Activated T-helper 1 cell treated with anti-CD3 and anti-CD28 coated beads, Interleukin-12 subunit alpha, Interleukin-12 subunit beta, Interleukin-2, Interleukin-4 antibody, amounts not matched to agents 30 ng/mL and 10 ng/mL and 1 ng/mL, durations not matched to agents 14 hours and 24 hours and 36 hours (primary cell): ENCODE data around the gene TATDN2. TPM values are rescaled to one million over a fixed set of nuclear protein-coding genes. Genes with fewer than 3 reads are reported as not detected.

Experiments used
- DNase-seq: peaks from one replicate; pipeline ENCODE4 v3.0.0; 2021; ENCODE audit warnings: low spot score
- H3K27ac Mint-ChIP-seq: one replicate; pipeline ENCODE4 v1.8.0; 2021; ENCODE audit warnings: mild to moderate bottlenecking, mixed read lengths
- H3K27me3 Mint-ChIP-seq: one replicate; pipeline ENCODE4 v1.8.0; 2022; ENCODE audit warnings: mild to moderate bottlenecking, moderate library complexity, mixed read lengths; ENCODE audit not compliant: insufficient read depth
- H3K36me3 Mint-ChIP-seq: one replicate; pipeline ENCODE4 v1.8.0; 2021; ENCODE audit warnings: low read depth, mixed read lengths
- H3K4me1 Mint-ChIP-seq: one replicate; pipeline ENCODE4 v1.8.0; 2021; ENCODE audit warnings: low read depth, mixed read lengths
- H3K4me3 Mint-ChIP-seq: one replicate; pipeline ENCODE4 v1.8.0; 2021; ENCODE audit warnings: mild to moderate bottlenecking, moderate library complexity, mixed read lengths
- H3K9me3 Mint-ChIP-seq: one replicate; pipeline ENCODE4 v1.8.0; 2021; ENCODE audit warnings: mixed read lengths
- intact Hi-C: fragments of 100-400 bp; cut with micrococcal nuclease; formaldehyde crosslinking; loops from one replicate; pipeline ENCODE4 v1.15.1; 2024
- total RNA-seq: library from RNA; stranded (reverse); gene quantifications from 2 replicates; pipeline ENCODE4 v1.2.3, GENCODE V29; 2022

Gene TATDN2
- total RNA-seq, 1 donor from 2014 or later, result 80.4 TPM

- H3K27me3 Mint-ChIP-seq, result no peaks in the 10 kb centered on the region
- peaks cover 51% of the 10 kb centered on the region for H3K36me3 Mint-ChIP-seq
- peaks cover 56% of the 10 kb centered on the region for H3K4me1 Mint-ChIP-seq
- no peaks in the 10 kb centered on the region for H3K9me3 Mint-ChIP-seq
- H3K27ac Mint-ChIP-seq, result peak overlapping the region; percentile 48
- no peak for DNase-seq
- intact Hi-C loops, result no loop called here
- no peak overlapping the region for H3K4me3 Mint-ChIP-seq
Observed at GRCh38 chr3:10280177-10280529, 31.9 kb downstream of the TATDN2 start.

GRCh38 chr3:10280571-10280970, 32.3 kb downstream of the TATDN2 start:
- H3K9me3 Mint-ChIP-seq, result no peaks in the 10 kb centered on the region

DNA sequence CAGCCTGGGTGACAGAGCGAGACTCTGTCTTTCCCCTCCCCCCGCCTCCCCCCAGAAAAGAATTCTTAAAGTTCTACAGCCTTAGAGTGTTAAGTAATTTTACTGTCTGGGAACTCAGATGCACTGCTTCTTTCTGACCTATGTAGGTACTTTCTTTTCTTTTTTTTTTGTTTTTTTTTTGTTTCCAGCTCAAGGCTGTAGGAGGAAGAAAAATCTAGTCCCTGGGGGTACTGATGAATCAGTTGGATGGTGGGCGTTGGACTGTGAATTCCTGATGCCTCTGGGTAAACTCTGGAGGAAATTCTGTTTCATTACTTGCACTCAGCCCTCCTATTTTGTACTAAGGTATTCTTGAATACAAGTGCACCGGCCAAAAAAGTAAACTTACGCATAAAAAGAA, 33.7 kb downstream of the TATDN2 start:
- Mint-ChIP-seq H3K4me1 (peaks cover 71% of the 10 kb centered on the region), H3K36me3 (peaks cover 61% of the 10 kb centered on the region)
- intact Hi-C loops, result no loop called here

More at GRCh38 chr3:10280571-10280970, 32.3 kb downstream of the TATDN2 start:
- intact Hi-C loops, result no loop called here
- H3K27ac Mint-ChIP-seq, result peak overlapping the region; percentile 55
- no peak for DNase-seq
- no peaks in the 10 kb centered on the region for H3K27me3 Mint-ChIP-seq
- H3K36me3 Mint-ChIP-seq, result peaks cover 54% of the 10 kb centered on the region
- H3K4me1 Mint-ChIP-seq, result peaks cover 60% of the 10 kb centered on the region
- H3K4me3 Mint-ChIP-seq, result no peak overlapping the region

DNA sequence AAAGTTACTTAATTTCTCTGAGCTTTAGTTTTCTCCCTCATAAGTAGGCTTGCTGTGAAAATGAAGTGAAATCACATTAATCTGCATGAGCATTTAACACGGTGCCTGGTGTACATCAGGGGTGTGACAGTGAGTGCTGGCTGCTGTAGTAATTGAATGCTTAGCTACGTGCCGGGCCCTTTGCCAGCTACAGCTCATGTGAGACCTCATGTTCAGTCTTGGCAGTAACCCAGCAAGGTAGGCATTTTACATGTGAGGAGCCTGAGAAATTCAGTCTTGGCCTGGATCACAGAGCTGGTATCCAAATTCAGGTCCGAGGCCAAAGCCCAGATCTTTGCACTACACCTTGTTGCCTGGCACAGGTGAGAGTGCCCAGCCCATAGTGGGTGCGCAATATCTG, 35.4 kb downstream of the TATDN2 start:
- Mint-ChIP-seq H3K4me1 (peaks cover 71% of the 10 kb centered on the region), H3K27ac (peak overlapping the region; percentile 82), H3K27me3 (no peaks in the 10 kb centered on the region), H3K4me3 (peak overlapping the region; percentile 50), H3K36me3 (peaks cover 64% of the 10 kb centered on the region), H3K9me3 (no peaks in the 10 kb centered on the region)
- intact Hi-C loops, result loop anchor here (2.0 kb wide), 1 partner anchor 33 kb away; no protein-coding TSS in a partner anchor
- DNase-seq, result no peak

More for the DNA sequence above, 33.7 kb downstream of the TATDN2 start:
- peak overlapping the region; percentile 10 for H3K27ac Mint-ChIP-seq
- DNase-seq, result no peak
- H3K27me3 Mint-ChIP-seq, result no peaks in the 10 kb centered on the region
- no peaks in the 10 kb centered on the region for H3K9me3 Mint-ChIP-seq
- H3K4me3 Mint-ChIP-seq, result peak overlapping the region; percentile 3

DNA sequence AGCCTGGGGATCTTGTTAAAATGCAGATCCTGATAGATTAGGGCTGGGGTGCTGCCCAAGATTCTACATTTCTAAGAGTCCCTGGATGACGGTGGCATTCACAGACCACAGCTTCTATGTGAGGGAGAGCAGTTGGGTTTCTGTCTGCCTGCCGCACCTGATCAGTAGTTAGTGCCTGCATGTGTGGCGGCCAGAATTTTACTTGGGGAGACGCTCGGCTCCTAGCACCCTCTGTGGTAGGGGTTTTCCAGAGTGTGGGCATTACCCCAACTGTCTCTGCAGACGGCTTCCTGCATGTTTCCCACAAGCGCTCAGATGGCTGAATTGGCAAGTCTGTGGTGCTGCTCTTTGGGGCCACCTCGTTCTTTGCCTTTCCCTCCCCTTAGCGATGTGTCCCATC, 36.2 kb downstream of the TATDN2 start:
- H3K4me1 Mint-ChIP-seq, result peaks cover 62% of the 10 kb centered on the region

GRCh38 chr3:10285272-10286132, 37.2 kb downstream of the TATDN2 start:
- Mint-ChIP-seq H3K4me3 (peak overlapping the region; percentile 48), H3K36me3 (peaks cover 54% of the 10 kb centered on the region), H3K27me3 (no peaks in the 10 kb centered on the region), H3K4me1 (peaks cover 54% of the 10 kb centered on the region), H3K27ac (peak overlapping the region; percentile 70), H3K9me3 (no peaks in the 10 kb centered on the region)
- DNase-seq, result no peak
- intact Hi-C loops, result loop anchor here (2.0 kb wide), 1 partner anchor 35 kb away; no protein-coding TSS in a partner anchor

More for the DNA sequence above, 36.2 kb downstream of the TATDN2 start:
- Mint-ChIP-seq H3K9me3 (no peaks in the 10 kb centered on the region), H3K4me3 (peak overlapping the region; percentile 50), H3K27me3 (no peaks in the 10 kb centered on the region), H3K36me3 (peaks cover 62% of the 10 kb centered on the region), H3K27ac (peak overlapping the region; percentile 82)
- intact Hi-C loops, result loop anchor here (2.0 kb wide), 1 partner anchor 34 kb away; no protein-coding TSS in a partner anchor
- DNase-seq, result peak; percentile 32

GRCh38 chr3:10286133-10286524, 37.9 kb downstream of the TATDN2 start:
- H3K36me3 Mint-ChIP-seq, result peaks cover 50% of the 10 kb centered on the region
- intact Hi-C loops, result no loop called here
- H3K27ac Mint-ChIP-seq, result peak overlapping the region; percentile 70
- no peak for DNase-seq
- H3K4me3 Mint-ChIP-seq, result peak overlapping the region; percentile 48
- H3K9me3 Mint-ChIP-seq, result no peaks in the 10 kb centered on the region
- peaks cover 51% of the 10 kb centered on the region for H3K4me1 Mint-ChIP-seq
- no peaks in the 10 kb centered on the region for H3K27me3 Mint-ChIP-seq

GRCh38 chr3:10286596-10287295, 38.5 kb downstream of the TATDN2 start:
- H3K4me1 Mint-ChIP-seq, result peaks cover 57% of the 10 kb centered on the region
- peak overlapping the region; percentile 70 for H3K27ac Mint-ChIP-seq
- no peak for DNase-seq
- no peaks in the 10 kb centered on the region for H3K9me3 Mint-ChIP-seq
- no peaks in the 10 kb centered on the region for H3K27me3 Mint-ChIP-seq
- peaks cover 55% of the 10 kb centered on the region for H3K36me3 Mint-ChIP-seq
- intact Hi-C loops, result no loop called here
- H3K4me3 Mint-ChIP-seq, result no peak overlapping the region

- Mint-ChIP-seq H3K9me3 (no peaks in the 10 kb centered on the region), H3K36me3 (peaks cover 54% of the 10 kb centered on the region), H3K4me3 (no peak overlapping the region), H3K27me3 (no peaks in the 10 kb centered on the region), H3K27ac (no peak overlapping the region), H3K4me1 (peaks cover 59% of the 10 kb centered on the region)
- intact Hi-C loops, result no loop called here
- no peak for DNase-seq
Observed at GRCh38 chr3:10287936-10288574, 39.8 kb downstream of the TATDN2 start.

DNA sequence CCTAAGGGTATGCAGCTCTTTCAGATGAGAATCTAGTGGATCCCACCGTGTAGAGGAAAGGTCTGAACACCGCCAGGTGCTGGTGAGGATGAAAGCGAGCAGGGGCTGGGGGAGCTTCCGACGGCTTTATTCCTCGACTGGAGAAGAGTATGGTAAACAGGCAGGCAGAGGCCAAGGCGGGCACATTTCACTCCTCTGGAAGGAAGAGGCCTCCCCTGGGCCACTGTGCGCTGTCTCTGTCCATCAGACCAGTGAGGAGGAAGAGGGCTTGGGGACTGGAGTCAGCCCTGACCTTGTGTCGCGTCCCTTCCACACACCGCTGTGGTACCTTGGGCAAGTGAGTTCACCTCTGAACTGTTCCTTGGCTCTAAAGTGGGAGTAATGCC, 40.3 kb downstream of the TATDN2 start:
- Mint-ChIP-seq H3K9me3 (no peaks in the 10 kb centered on the region), H3K4me1 (peaks cover 54% of the 10 kb centered on the region), H3K36me3 (peaks cover 51% of the 10 kb centered on the region), H3K4me3 (no peak overlapping the region), H3K27ac (no peak overlapping the region), H3K27me3 (no peaks in the 10 kb centered on the region)
- intact Hi-C loops, result no loop called here
- no peak for DNase-seq

DNA sequence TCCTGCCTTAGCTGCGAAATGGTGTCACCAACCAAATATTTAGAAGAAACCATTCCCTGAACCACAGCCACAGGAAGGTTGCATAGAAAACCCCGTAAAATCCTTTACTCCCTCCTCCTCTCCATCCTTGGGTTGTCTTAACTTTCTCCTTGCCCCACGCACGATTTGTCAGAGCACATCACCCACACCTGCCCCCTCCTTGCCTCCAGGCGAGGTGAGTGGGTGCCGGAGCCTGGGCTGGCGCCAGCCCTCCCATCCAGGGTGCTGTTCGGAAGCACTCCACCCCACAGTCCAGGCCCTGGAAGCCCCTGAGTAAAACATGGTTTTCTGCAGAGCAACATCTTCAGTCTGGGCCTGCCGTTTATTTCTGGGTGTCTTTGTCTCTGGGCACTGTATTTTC, 40.8 kb downstream of the TATDN2 start:
- no peaks in the 10 kb centered on the region for H3K9me3 Mint-ChIP-seq
- H3K27me3 Mint-ChIP-seq, result no peaks in the 10 kb centered on the region
- H3K27ac Mint-ChIP-seq, result no peak overlapping the region
- no peak for DNase-seq
- no peak overlapping the region for H3K4me3 Mint-ChIP-seq
- intact Hi-C loops, result no loop called here
- H3K4me1 Mint-ChIP-seq, result peaks cover 49% of the 10 kb centered on the region
- peaks cover 50% of the 10 kb centered on the region for H3K36me3 Mint-ChIP-seq

DNA sequence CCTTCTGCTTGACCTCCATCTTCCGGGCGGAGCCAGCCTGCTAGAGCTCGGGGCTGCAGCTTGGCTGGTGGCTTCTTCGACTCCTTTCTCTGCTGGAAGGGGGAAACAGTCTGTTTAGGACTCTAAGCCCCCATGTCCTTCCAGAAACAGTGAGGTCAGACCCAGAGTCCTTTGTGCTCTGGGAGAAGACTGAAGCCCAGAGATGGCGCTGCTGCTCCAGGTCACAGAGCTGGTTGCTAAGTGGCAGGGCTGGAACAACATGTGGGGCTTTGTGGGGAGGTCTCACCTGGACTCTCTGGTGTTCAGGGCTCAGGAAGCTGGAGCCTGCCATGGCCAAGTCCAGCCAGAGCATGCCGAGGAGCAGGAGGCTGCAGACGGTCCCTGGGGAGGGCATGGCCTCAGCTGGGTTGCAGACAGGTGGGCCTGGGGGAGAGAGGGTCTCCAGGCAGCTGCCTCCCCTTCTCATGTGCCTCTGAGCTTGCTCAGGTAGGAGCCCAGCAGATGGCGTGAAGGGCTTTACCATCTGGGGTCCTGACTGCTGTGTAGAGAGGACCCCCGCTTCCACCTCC, 41.6 kb downstream of the TATDN2 start:
- Mint-ChIP-seq H3K36me3 (peaks cover 51% of the 10 kb centered on the region), H3K27ac (no peak overlapping the region), H3K4me1 (peaks cover 41% of the 10 kb centered on the region), H3K9me3 (no peaks in the 10 kb centered on the region), H3K27me3 (no peaks in the 10 kb centered on the region), H3K4me3 (no peak overlapping the region)
- DNase-seq, result no peak
- intact Hi-C loops, result no loop called here
